Measurements from ENCODE around the gene CCDC124. TPM values are rescaled to one million over a fixed set of nuclear protein-coding genes. Genes with fewer than 3 reads are reported as not detected.
"Not testable (repeated sequence)": the region's sequence is repeated elsewhere in the genome, so short reads cannot be mapped to it uniquely, and the experiment has no call there.

Gene CCDC124
- total RNA-seq, 1 experiment from 2014 or later: 131 TPM

GRCh38 chr19:17985037-17985818, 52.4 kb downstream of the CCDC124 start:
- no TSS peak for BruUV-seq (replicated peaks)
- peaks cover 64% of the 10 kb centered on the region for H3K36me3 ChIP-seq (ENCODE audit: insufficient read depth, low read length, poor library complexity, severe bottlenecking)
- no peak overlapping the region for H3K27ac ChIP-seq (ENCODE audit: low read depth, low read length, poor library complexity, severe bottlenecking)
- ChIA-PET POLR2A (ENCODE audit: low non-redundant PET) (no interaction called here), CTCF (no interaction called here)
- intact Hi-C loops (cut with micrococcal nuclease; ENCODE audit: unreplicated experiment): no loop called here
- TF ChIP-seq EZH2 (IDR thresholded peaks at IDR 0.05; ENCODE audit: borderline replicate concordance, low read depth, low read length, poor library complexity, severe bottlenecking) (no peak), CTCF (conservative IDR thresholded peaks at IDR 0.05; ENCODE audit: low read depth, low read length) (no peak)
- H3K9me3 ChIP-seq (ENCODE audit: low read depth, low read length, poor library complexity, severe bottlenecking): no peaks in the 10 kb centered on the region
- no peak overlapping the region for H3K4me3 ChIP-seq (ENCODE audit: low read depth, low read length, poor library complexity, severe bottlenecking)
- no peaks in the 10 kb centered on the region for H3K4me1 ChIP-seq (ENCODE audit: insufficient read depth, low read length, poor library complexity, severe bottlenecking)
- no peak for DNase-seq (ENCODE audit: low spot score)
- H3K27me3 ChIP-seq (replicated peaks; ENCODE audit: insufficient read depth, low read depth, low read length, poor library complexity): no peaks in the 10 kb centered on the region

- CTCF ChIA-PET: not testable (repeated sequence)
These were observed 53.8 kb downstream of the CCDC124 start for GRCh38 chr19:17986569-17986968.

GRCh38 chr19:17988161-17988560, 55.3 kb downstream of the CCDC124 start:
- no peaks in the 10 kb centered on the region for H3K4me1 ChIP-seq (ENCODE audit: insufficient read depth, low read length, poor library complexity, severe bottlenecking)
- no peaks in the 10 kb centered on the region for H3K27me3 ChIP-seq (replicated peaks; ENCODE audit: insufficient read depth, low read depth, low read length, poor library complexity)
- H3K36me3 ChIP-seq (ENCODE audit: insufficient read depth, low read length, poor library complexity, severe bottlenecking): peaks cover 53% of the 10 kb centered on the region
- CTCF ChIA-PET: interaction anchor here (0.6 kb wide), 1 partner anchor 10 kb away, joined by 3 read pairs; no protein-coding TSS in a partner anchor
- H3K27ac ChIP-seq (ENCODE audit: low read depth, low read length, poor library complexity, severe bottlenecking): no peak overlapping the region
- TF ChIP-seq CTCF (conservative IDR thresholded peaks at IDR 0.05; ENCODE audit: low read depth, low read length): no peak
- TF ChIP-seq EZH2 (IDR thresholded peaks at IDR 0.05; ENCODE audit: borderline replicate concordance, low read depth, low read length, poor library complexity, severe bottlenecking): no peak
- no peak for DNase-seq (ENCODE audit: low spot score)
- no TSS peak for BruUV-seq (replicated peaks)
- H3K9me3 ChIP-seq (ENCODE audit: low read depth, low read length, poor library complexity, severe bottlenecking): no peaks in the 10 kb centered on the region
- intact Hi-C loops (cut with micrococcal nuclease; ENCODE audit: unreplicated experiment): no loop called here
- POLR2A ChIA-PET (ENCODE audit: low non-redundant PET): no interaction called here
- no peak overlapping the region for H3K4me3 ChIP-seq (ENCODE audit: low read depth, low read length, poor library complexity, severe bottlenecking)

More at GRCh38 chr19:17986569-17986968, 53.8 kb downstream of the CCDC124 start:
- POLR2A ChIA-PET (ENCODE audit: low non-redundant PET); H3K9me3 ChIP-seq (ENCODE audit: low read depth, low read length, poor library complexity, severe bottlenecking); H3K27me3 ChIP-seq (replicated peaks; ENCODE audit: insufficient read depth, low read depth, low read length, poor library complexity); BruUV-seq (replicated peaks); H3K27ac ChIP-seq (ENCODE audit: low read depth, low read length, poor library complexity, severe bottlenecking); H3K4me3 ChIP-seq (ENCODE audit: low read depth, low read length, poor library complexity, severe bottlenecking); H3K4me1 ChIP-seq (ENCODE audit: insufficient read depth, low read length, poor library complexity, severe bottlenecking); DNase-seq (ENCODE audit: low spot score); intact Hi-C loops (cut with micrococcal nuclease; ENCODE audit: unreplicated experiment): not testable (repeated sequence)
- peaks cover 57% of the 10 kb centered on the region for H3K36me3 ChIP-seq (ENCODE audit: insufficient read depth, low read length, poor library complexity, severe bottlenecking)
